ENCODE results near the gene CFAP97D1.
"Not testable (repeated sequence)": the region's sequence is repeated elsewhere in the genome, so short reads cannot be mapped to it uniquely, and the experiment has no call there.

CFAP97D1 gene

GRCh38 chr17:43790311-43790940 lies 10.2 kb downstream of the CFAP97D1 start:
- TF ChIP-seq CTCF (IDR thresholded peaks at IDR 0.05; ENCODE audit: low read depth, low read length): peak; percentile 66
- H3K9me3 ChIP-seq (ENCODE audit: severe bottlenecking): peaks cover 23% of the 10 kb centered on the region
- no peaks in the 10 kb centered on the region for H3K36me3 ChIP-seq
- H3K27me3 ChIP-seq (ENCODE audit: insufficient read depth, low read depth, severe bottlenecking): no peaks in the 10 kb centered on the region
- H3K27ac ChIP-seq: no peak overlapping the region
- H3K4me3 ChIP-seq (ENCODE audit: low read depth, low read length): no peak overlapping the region
- no peak for DNase-seq

- Histone ChIP-seq H3K27me3 (ENCODE audit: insufficient read depth, low read depth, severe bottlenecking) (no peaks in the 10 kb centered on the region), H3K4me3 (ENCODE audit: low read depth, low read length) (peak overlapping the region; percentile 11), H3K9me3 (ENCODE audit: severe bottlenecking) (peaks cover 33% of the 10 kb centered on the region), H3K36me3 (no peaks in the 10 kb centered on the region), H3K27ac (peak overlapping the region; percentile 2; the same call in 1 of the 2 replicates)
- DNase-seq: peak; percentile 83
- no peak for TF ChIP-seq CTCF (IDR thresholded peaks at IDR 0.05; ENCODE audit: low read depth, low read length)
These were observed 11.4 kb downstream of the CFAP97D1 start for GRCh38 chr17:43791589-43791988.

GRCh38 chr17:43792668-43793067 lies 12.4 kb downstream of the CFAP97D1 start:
- peaks cover 43% of the 10 kb centered on the region for H3K9me3 ChIP-seq (ENCODE audit: severe bottlenecking)
- not testable (repeated sequence) for H3K4me3 ChIP-seq (ENCODE audit: low read depth, low read length); H3K36me3 ChIP-seq; H3K27me3 ChIP-seq (ENCODE audit: insufficient read depth, low read depth, severe bottlenecking); DNase-seq; H3K27ac ChIP-seq

- H3K36me3 ChIP-seq; H3K27me3 ChIP-seq (ENCODE audit: insufficient read depth, low read depth, severe bottlenecking); H3K27ac ChIP-seq; H3K4me3 ChIP-seq (ENCODE audit: low read depth, low read length); DNase-seq: not testable (repeated sequence)
- peaks cover 54% of the 10 kb centered on the region for H3K9me3 ChIP-seq (ENCODE audit: severe bottlenecking)
These were observed 17.8 kb downstream of the CFAP97D1 start for GRCh38 chr17:43798024-43798423.

- H3K36me3 ChIP-seq: peaks cover 8% of the 10 kb centered on the region
- DNase-seq: no peak
- peaks cover 47% of the 10 kb centered on the region for H3K9me3 ChIP-seq (ENCODE audit: severe bottlenecking)
- no peak overlapping the region for H3K4me3 ChIP-seq (ENCODE audit: low read depth, low read length)
- no peak for TF ChIP-seq CTCF (IDR thresholded peaks at IDR 0.05; ENCODE audit: low read depth, low read length)
- no peaks in the 10 kb centered on the region for H3K27me3 ChIP-seq (ENCODE audit: insufficient read depth, low read depth, severe bottlenecking)
- no peak overlapping the region for H3K27ac ChIP-seq
These were observed 18.8 kb downstream of the CFAP97D1 start for GRCh38 chr17:43799047-43799446.

GRCh38 chr17:43800736-43801135 lies 20.5 kb downstream of the CFAP97D1 start:
- TF ChIP-seq CTCF (IDR thresholded peaks at IDR 0.05; ENCODE audit: low read depth, low read length): no peak
- H3K9me3 ChIP-seq (ENCODE audit: severe bottlenecking): peaks cover 33% of the 10 kb centered on the region

GRCh38 chr17:43801844-43802243 lies 21.6 kb downstream of the CFAP97D1 start:
- H3K27me3 ChIP-seq (ENCODE audit: insufficient read depth, low read depth, severe bottlenecking): no peaks in the 10 kb centered on the region
- no peak for TF ChIP-seq CTCF (IDR thresholded peaks at IDR 0.05; ENCODE audit: low read depth, low read length)
- H3K27ac ChIP-seq: no peak overlapping the region
- H3K9me3 ChIP-seq (ENCODE audit: severe bottlenecking): peaks cover 23% of the 10 kb centered on the region
- H3K4me3 ChIP-seq (ENCODE audit: low read depth, low read length): no peak overlapping the region
- DNase-seq: no peak
- H3K36me3 ChIP-seq: peaks cover 30% of the 10 kb centered on the region

More at GRCh38 chr17:43800736-43801135, 20.5 kb downstream of the CFAP97D1 start:
- no peak overlapping the region for H3K4me3 ChIP-seq (ENCODE audit: low read depth, low read length)
- no peaks in the 10 kb centered on the region for H3K27me3 ChIP-seq (ENCODE audit: insufficient read depth, low read depth, severe bottlenecking)
- no peak overlapping the region for H3K27ac ChIP-seq
- DNase-seq: no peak
- peaks cover 19% of the 10 kb centered on the region for H3K36me3 ChIP-seq
